ENCODE measurements around the gene ALOX5. TPM values are rescaled to one million over a fixed set of nuclear protein-coding genes. Genes with fewer than 3 reads are reported as not detected.

The ALOX5 gene
- total RNA-seq, 1 experiment from 2014 or later: 3.4 TPM

DNA sequence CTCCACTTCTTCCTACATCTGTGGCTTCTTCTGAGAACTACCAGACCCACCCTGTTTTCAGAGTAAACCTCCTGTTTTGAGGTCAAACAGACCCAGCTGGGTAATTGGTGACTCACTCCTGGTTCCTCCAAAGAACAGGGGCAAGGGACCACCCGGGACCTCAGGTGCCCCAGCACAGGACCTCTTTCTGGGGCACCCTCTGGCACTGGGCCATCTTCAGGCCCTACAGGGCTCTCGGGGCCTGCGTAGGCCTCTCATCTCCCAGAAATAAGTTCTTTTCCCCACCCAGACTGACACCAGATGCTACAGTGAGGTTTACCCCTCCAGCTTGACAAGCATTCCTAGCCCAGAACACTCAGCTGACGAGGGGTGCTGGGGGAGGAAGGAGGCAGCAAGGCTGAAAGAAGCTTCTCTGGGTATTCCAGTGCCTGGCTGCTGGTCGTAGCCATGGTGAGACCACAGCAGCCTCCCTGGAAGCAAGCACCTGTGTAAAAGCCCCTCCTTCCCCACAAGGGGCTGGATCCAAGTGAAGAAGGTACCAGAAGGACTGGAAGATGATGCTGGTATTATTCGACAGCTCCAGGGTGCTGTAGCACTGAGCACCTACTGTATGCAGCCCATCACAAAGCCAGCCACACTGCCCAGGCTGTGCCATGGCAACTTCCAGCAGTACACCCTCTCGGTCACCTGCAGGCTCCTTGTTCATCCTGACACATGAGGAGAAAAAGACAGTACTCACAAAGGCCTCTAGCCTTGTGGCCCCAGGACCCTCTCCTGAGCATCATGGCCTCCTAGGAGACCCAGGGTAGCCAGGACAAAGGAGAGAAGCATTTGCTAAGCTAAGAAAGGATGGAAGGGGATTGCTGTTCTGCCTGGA, 47.4 kb downstream of the ALOX5 start:
- no peak for ATAC-seq
- peaks cover 18% of the 10 kb centered on the region for H3K4me1 Mint-ChIP-seq
- H3K27me3 Mint-ChIP-seq (ENCODE audit: low read depth): peaks cover 6% of the 10 kb centered on the region
- peaks cover 4% of the 10 kb centered on the region; the same call in 1 of the 2 replicates for H3K9me3 Mint-ChIP-seq
- no peaks in the 10 kb centered on the region for H3K36me3 Mint-ChIP-seq
- H3K4me3 Mint-ChIP-seq: no peak overlapping the region
- ChIA-PET CTCF (no interaction called here), POLR2A (no interaction called here)
- no peak overlapping the region for H3K27ac Mint-ChIP-seq
- no peak for DNase-seq (ENCODE audit: low spot score)
- no peak for TF ChIP-seq PRRX2 (CRISPR knock-in tag; IDR thresholded peaks at IDR 0.05)
- no peak for TF ChIP-seq ZNF416 (CRISPR knock-in tag; IDR thresholded peaks at IDR 0.05)
- TF ChIP-seq, protein P1, sequence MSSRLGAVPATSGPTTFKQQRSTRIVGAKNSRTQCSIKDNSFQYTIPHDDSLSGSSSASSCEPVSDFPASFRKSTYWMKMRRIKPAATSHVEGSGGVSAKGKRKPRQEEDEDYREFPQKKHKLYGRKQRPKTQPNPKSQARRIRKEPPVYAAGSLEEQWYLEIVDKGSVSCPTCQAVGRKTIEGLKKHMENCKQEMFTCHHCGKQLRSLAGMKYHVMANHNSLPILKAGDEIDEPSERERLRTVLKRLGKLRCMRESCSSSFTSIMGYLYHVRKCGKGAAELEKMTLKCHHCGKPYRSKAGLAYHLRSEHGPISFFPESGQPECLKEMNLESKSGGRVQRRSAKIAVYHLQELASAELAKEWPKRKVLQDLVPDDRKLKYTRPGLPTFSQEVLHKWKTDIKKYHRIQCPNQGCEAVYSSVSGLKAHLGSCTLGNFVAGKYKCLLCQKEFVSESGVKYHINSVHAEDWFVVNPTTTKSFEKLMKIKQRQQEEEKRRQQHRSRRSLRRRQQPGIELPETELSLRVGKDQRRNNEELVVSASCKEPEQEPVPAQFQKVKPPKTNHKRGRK (CRISPR knock-in tag; IDR thresholded peaks at IDR 0.05; ENCODE audit: borderline replicate concordance): no peak
- TF ChIP-seq, protein P2, sequence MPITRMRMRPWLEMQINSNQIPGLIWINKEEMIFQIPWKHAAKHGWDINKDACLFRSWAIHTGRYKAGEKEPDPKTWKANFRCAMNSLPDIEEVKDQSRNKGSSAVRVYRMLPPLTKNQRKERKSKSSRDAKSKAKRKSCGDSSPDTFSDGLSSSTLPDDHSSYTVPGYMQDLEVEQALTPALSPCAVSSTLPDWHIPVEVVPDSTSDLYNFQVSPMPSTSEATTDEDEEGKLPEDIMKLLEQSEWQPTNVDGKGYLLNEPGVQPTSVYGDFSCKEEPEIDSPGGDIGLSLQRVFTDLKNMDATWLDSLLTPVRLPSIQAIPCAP (CRISPR knock-in tag; IDR thresholded peaks at IDR 0.05): no peak
- TF ChIP-seq NFATC4 (CRISPR knock-in tag; IDR thresholded peaks at IDR 0.05): no peak
- TF ChIP-seq, protein P3, sequence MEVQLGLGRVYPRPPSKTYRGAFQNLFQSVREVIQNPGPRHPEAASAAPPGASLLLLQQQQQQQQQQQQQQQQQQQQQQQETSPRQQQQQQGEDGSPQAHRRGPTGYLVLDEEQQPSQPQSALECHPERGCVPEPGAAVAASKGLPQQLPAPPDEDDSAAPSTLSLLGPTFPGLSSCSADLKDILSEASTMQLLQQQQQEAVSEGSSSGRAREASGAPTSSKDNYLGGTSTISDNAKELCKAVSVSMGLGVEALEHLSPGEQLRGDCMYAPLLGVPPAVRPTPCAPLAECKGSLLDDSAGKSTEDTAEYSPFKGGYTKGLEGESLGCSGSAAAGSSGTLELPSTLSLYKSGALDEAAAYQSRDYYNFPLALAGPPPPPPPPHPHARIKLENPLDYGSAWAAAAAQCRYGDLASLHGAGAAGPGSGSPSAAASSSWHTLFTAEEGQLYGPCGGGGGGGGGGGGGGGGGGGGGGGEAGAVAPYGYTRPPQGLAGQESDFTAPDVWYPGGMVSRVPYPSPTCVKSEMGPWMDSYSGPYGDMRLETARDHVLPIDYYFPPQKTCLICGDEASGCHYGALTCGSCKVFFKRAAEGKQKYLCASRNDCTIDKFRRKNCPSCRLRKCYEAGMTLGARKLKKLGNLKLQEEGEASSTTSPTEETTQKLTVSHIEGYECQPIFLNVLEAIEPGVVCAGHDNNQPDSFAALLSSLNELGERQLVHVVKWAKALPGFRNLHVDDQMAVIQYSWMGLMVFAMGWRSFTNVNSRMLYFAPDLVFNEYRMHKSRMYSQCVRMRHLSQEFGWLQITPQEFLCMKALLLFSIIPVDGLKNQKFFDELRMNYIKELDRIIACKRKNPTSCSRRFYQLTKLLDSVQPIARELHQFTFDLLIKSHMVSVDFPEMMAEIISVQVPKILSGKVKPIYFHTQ (CRISPR knock-in tag; IDR thresholded peaks at IDR 0.05): no peak
- TF ChIP-seq TCF7 (CRISPR knock-in tag; IDR thresholded peaks at IDR 0.05; ENCODE audit: low read depth): no peak
- TF ChIP-seq, protein P4, sequence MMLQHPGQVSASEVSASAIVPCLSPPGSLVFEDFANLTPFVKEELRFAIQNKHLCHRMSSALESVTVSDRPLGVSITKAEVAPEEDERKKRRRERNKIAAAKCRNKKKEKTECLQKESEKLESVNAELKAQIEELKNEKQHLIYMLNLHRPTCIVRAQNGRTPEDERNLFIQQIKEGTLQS (CRISPR knock-in tag; conservative IDR thresholded peaks at IDR 0.05): no peak
- TF ChIP-seq, protein P5, sequence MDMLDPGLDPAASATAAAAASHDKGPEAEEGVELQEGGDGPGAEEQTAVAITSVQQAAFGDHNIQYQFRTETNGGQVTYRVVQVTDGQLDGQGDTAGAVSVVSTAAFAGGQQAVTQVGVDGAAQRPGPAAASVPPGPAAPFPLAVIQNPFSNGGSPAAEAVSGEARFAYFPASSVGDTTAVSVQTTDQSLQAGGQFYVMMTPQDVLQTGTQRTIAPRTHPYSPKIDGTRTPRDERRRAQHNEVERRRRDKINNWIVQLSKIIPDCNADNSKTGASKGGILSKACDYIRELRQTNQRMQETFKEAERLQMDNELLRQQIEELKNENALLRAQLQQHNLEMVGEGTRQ (CRISPR knock-in tag; IDR thresholded peaks at IDR 0.05): no peak
- no peak for TF ChIP-seq IRF2 (CRISPR knock-in tag; IDR thresholded peaks at IDR 0.05; ENCODE audit: borderline replicate concordance, low read depth)
- TF ChIP-seq, protein P6, sequence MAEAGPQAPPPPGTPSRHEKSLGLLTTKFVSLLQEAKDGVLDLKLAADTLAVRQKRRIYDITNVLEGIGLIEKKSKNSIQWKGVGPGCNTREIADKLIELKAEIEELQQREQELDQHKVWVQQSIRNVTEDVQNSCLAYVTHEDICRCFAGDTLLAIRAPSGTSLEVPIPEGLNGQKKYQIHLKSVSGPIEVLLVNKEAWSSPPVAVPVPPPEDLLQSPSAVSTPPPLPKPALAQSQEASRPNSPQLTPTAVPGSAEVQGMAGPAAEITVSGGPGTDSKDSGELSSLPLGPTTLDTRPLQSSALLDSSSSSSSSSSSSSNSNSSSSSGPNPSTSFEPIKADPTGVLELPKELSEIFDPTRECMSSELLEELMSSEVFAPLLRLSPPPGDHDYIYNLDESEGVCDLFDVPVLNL (CRISPR knock-in tag; IDR thresholded peaks at IDR 0.05; ENCODE audit: borderline replicate concordance, low read depth): no peak
- TF ChIP-seq JAZF1 (CRISPR knock-in tag; IDR thresholded peaks at IDR 0.05): no peak
- no peak for TF ChIP-seq MXD4 (CRISPR knock-in tag; IDR thresholded peaks at IDR 0.05; ENCODE audit: borderline replicate concordance)
- no peak for TF ChIP-seq NFE2L1 (CRISPR knock-in tag; IDR thresholded peaks at IDR 0.05)
- TF ChIP-seq, protein P7, sequence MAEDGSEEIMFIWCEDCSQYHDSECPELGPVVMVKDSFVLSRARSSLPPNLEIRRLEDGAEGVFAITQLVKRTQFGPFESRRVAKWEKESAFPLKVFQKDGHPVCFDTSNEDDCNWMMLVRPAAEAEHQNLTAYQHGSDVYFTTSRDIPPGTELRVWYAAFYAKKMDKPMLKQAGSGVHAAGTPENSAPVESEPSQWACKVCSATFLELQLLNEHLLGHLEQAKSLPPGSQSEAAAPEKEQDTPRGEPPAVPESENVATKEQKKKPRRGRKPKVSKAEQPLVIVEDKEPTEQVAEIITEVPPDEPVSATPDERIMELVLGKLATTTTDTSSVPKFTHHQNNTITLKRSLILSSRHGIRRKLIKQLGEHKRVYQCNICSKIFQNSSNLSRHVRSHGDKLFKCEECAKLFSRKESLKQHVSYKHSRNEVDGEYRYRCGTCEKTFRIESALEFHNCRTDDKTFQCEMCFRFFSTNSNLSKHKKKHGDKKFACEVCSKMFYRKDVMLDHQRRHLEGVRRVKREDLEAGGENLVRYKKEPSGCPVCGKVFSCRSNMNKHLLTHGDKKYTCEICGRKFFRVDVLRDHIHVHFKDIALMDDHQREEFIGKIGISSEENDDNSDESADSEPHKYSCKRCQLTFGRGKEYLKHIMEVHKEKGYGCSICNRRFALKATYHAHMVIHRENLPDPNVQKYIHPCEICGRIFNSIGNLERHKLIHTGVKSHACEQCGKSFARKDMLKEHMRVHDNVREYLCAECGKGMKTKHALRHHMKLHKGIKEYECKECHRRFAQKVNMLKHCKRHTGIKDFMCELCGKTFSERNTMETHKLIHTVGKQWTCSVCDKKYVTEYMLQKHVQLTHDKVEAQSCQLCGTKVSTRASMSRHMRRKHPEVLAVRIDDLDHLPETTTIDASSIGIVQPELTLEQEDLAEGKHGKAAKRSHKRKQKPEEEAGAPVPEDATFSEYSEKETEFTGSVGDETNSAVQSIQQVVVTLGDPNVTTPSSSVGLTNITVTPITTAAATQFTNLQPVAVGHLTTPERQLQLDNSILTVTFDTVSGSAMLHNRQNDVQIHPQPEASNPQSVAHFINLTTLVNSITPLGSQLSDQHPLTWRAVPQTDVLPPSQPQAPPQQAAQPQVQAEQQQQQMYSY (CRISPR knock-in tag; IDR thresholded peaks at IDR 0.05): no peak

All from WTC11 (cell line).